VCaP (cell line): ENCODE measurements around the gene TSFM.

Experiments used
- H3K27ac ChIP-seq: fragments of 450-650 bp; 2 replicates; pipeline ENCODE4 v1.5.1; 2017
- CTCF ChIP-seq: fragments of 450-650 bp; conservative IDR thresholded peaks from 2 replicates; pipeline ENCODE4 v1.5.1; 2017; ENCODE audit warnings: mild to moderate bottlenecking, moderate library complexity

The TSFM gene

GRCh38 chr12:57836442-57837375 lies 54.1 kb downstream of the TSFM start:
- peak overlapping the region; percentile 78 for H3K27ac ChIP-seq
- no peak for TF ChIP-seq CTCF

DNA sequence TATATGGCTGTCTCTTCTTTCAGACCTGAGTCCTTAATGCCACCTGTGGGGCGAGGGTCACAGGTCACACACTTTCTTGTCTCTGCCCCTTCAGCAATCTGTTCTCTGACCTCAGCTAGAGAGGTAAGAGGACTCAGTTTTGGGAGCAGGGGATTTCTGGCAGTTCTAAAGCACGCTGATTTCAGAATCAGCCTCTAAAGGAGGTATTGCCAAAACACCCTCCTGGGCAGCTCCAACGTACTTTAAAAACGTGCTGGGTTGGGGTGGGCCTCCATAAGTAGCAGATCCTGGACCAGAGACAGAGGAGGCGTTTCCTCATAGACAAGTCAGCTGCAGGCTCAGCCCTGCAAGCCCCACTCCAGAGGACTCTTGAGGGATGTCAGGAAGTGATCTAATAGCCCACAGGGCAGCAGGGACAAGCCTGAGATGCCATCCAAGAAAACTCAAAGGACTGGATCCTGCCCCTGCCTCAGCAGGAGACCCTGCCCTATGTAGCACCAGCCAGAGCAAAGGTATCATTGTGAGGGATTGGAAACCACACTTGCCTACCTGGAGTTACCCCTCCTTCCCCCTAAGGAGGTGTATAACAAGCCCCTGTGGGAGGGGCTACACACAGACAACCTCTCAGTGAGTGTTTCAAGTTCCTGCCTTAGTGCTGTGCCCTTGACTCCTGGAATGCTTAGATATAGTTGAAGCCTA lies 55.4 kb downstream of the TSFM start:
- peak overlapping the region; percentile 78 for H3K27ac ChIP-seq

DNA sequence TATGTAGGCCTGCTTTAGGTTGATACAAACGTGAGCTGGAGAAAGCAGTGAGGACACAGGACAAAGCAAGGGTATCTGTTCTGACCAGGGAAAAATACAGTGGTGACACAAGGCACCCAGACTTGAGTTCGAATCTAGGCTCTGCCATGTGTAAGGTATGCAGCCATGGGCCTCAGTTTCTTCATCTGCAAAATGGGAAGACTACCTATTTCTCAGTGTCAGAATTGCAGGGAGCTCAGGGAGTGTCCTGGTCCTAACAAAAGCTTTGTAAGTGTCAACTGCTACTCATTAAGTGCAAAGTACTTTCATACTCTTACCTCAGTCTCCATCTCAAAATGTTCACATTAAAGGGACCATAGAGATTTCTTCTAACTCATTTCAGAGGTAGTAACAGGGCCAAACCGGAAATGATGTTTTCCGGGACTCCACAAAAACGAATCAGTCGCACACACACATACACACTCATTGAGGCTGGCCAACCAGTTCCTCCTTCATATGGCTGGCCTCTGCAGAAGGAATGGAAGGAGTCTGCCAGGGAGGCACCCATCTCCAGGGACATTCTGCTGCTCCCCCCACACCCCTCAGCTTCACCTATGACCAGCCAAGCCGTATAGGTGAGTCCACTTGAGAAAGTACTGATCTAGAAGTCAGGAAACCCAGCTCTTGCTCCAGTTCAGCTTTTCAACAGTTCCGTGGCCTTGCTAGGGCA lies 56.2 kb downstream of the TSFM start:
- no peak for TF ChIP-seq CTCF
- H3K27ac ChIP-seq: peak overlapping the region; percentile 78

More for the DNA sequence above, 55.4 kb downstream of the TSFM start:
- no peak for TF ChIP-seq CTCF

- no peak for TF ChIP-seq CTCF
- H3K27ac ChIP-seq: peak overlapping the region; percentile 31; the same call in 1 of the 2 replicates
Observed at GRCh38 chr12:57839996-57840395, 57.4 kb downstream of the TSFM start.

DNA sequence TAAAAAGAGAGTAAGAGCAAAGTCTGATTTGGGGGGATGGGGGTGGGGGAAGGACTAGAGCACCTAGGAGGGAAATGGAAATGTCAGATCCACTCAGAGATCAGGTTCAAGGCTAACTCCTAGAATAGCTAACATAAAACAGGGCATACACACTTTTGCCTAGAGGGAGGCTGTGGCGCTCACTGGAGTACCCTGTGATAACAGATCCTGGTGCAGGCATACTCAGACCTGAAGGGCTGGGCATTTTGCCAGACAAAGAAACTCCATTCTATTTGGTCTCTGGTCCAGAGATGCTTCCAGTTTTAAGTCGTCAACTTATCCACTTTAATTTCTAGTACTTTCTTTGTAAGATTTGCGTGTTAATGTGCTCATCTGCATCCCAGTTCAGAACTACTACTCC lies 58.1 kb downstream of the TSFM start:
- no peak for TF ChIP-seq CTCF
- peak overlapping the region; percentile 31; the same call in 1 of the 2 replicates for H3K27ac ChIP-seq

- no peak overlapping the region for H3K27ac ChIP-seq
Observed at GRCh38 chr12:57841445-57841844, 58.9 kb downstream of the TSFM start.

More at GRCh38 chr12:57841445-57841844, 58.9 kb downstream of the TSFM start:
- TF ChIP-seq CTCF: no peak
